Adrenal gland (tissue), 12 donors: ENCODE measurements around the gene SQOR. TPM values are rescaled to one million over a fixed set of nuclear protein-coding genes. Genes with fewer than 3 reads are reported as not detected.

ENCODE experiments used
- DNase-seq, 7 donors: peaks; one replicate each; pipeline ENCODE4 v3.0.0-alpha.2; 2019 to 2020
- H3K27ac ChIP-seq, 5 donors: fragments of 200-600 bp; sonication (generic) in 4 of 5; 1 replicate in 3 of 5; 2 replicates in 2 of 5; pipeline versions ENCODE4 v1.5.1 to v1.8.0; 2016 to 2020; ENCODE audit warnings: mild to moderate bottlenecking in 1 of 5
- H3K27me3 ChIP-seq: fragments of 200-600 bp; 2 replicates; pipeline ENCODE4 v1.8.0; 2021
- H3K36me3 ChIP-seq, 2 donors: fragments of 200-600 bp; replicated peaks in 1 of 2; 1 replicate in 1 of 2; 2 replicates in 1 of 2; pipeline versions ENCODE4 v1.5.1 to v1.8.0; 2018 to 2022
- H3K4me1 ChIP-seq, 2 donors: fragments of 200-600 bp; replicated peaks in 1 of 2; 1 replicate in 1 of 2; 2 replicates in 1 of 2; pipeline versions ENCODE4 v1.5.1 to v1.8.0; 2018 to 2021
- H3K4me3 ChIP-seq, 4 donors: fragments of 200-600 bp; sonication (generic) in 3 of 4; one replicate each; pipeline ENCODE4 v1.5.1; 2016 to 2018
- H3K9me3 ChIP-seq, 3 donors: fragments of 200-600 bp; sonication (generic) in 1 of 3; replicated peaks in 1 of 3; 1 replicate in 2 of 3; 2 replicates in 1 of 3; pipeline versions ENCODE4 v1.5.1 to v1.8.0; 2016 to 2021
- POLR2A ChIP-seq, 2 donors: fragments of 450-650 bp; IDR thresholded peaks; one replicate each; pipeline ENCODE4 v1.6.1; 2017; ENCODE audit warnings: antibody characterized with exemption in 2 of 2, mild to moderate bottlenecking in 2 of 2, moderate library complexity in 1 of 2
- WGBS, 4 donors: extraction: QIAGEN DNeasy Blood & Tissue Kit in 2 of 4; methylation state at CpG; one replicate each; pipeline versions ENCODE4 v1.1.5 to v1.1.7; 2013 to 2017; 5-methylcytosine and 5-hydroxymethylcytosine counted together
- intact Hi-C, 2 donors: fragments of 100-400 bp; cut with DNase I; formaldehyde crosslinking; loops; one replicate each; pipeline versions ENCODE4 v1.14.1 to v1.15.0; 2022 to 2023
- polyA plus RNA-seq, 3 donors: library from polyadenylated mRNA; stranded (reverse); fragments of 200-250 nt in 2 of 3; fragments of 350-450 nt in 1 of 3; fragmentation: Illumina TruSeq in 1 of 3; extraction: RNeasy Lipid Tissue Mini Kit (QIAGEN cat#74804) in 1 of 3; gene quantifications; one replicate each; pipeline ENCODE4 v1.2.3, GENCODE V29; 2013 to 2014
- total RNA-seq, 9 donors: library from RNA; depleted of rRNA in 4 of 9; stranded (reverse); fragments of >200 nt in 4 of 9; fragments of 120-200 nt in 1 of 9; fragmentation: NEBNext Ultra II Directional in 1 of 9; extraction: Animal tissue kit (Norgen Biotek cat#: 25700) in 1 of 9; gene quantifications; one replicate each; pipeline versions ENCODE4 v1.1.0 to v1.2.4, GENCODE V29; 2013 to 2023
- TF ChIP-seq, protein P1 (sequence below), 6 experiments: fragments of 450-650 bp in 4 of 6; fragments of 200-600 bp in 2 of 6; sonication (generic) in 1 of 6; IDR thresholded peaks; 1 replicate in 5 of 6; 2 replicates in 1 of 6; pipeline versions ENCODE4 v1.5.1 to v1.8.0; 2016 to 2021; ENCODE audit warnings: antibody characterized with exemption in 6 of 6, mild to moderate bottlenecking in 2 of 6, moderate library complexity in 1 of 6
- donor health status: healthy with polysubstance abuse.
- donor health status: Bipolar disorder and iron deficiency.
- donor health status: DM: yes; HTN: yes; CAD: no.
- donor health status: DM: no; HTN: no; CAD: no.
- donor health status: DM: no; HTN: no; CAD: no.
- donor health status: DM: yes; HTN: yes; CAD: no.

The SQOR gene
- total and polyA plus RNA-seq, 12 donors: 2.9 to 92.7 (median 33.0) TPM

DNA sequence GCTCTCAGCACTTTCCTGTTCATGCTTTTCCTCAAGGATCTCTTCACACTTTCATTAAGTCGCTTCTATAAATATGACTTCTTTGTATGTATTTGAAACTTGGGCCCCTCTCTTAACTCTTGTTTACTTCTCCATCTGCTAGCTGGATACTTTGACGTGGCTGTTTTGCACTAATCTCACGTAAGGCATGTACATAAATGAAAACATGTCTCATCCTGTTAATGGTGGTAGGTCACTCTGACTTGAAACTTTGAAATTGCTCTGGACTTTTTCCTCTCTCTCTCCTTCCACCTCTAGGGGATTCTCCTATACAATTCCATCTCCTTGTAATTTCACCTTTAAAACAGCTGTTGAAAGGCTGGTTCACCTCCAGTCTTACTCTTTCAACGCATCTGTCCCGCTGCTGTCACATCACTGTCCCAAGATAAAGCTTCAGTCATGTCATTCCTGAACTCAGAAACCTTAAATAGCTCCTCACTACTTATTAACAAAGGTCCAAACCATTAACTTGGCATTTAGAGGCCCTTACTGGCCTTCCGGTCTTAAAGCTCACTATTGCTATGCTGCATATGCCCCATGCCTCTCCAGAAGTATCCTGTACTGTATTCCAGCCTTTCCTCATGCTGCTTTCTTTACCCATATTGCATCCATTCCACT, 46.5 kb upstream of the SQOR start:
- peak overlapping the region; percentile 92 to 99 (median 97) for H3K27ac ChIP-seq
- peak overlapping the region in 3 of 4 donors; percentile 66 to 99 (median 83) for H3K4me3 ChIP-seq
- H3K36me3 ChIP-seq: no peaks in the 10 kb centered on the region
- intact Hi-C loops: no loop called here
- DNase-seq: no peak
- TF ChIP-seq POLR2A (IDR thresholded peaks at IDR 0.05): no peak
- TF ChIP-seq, protein P1, sequence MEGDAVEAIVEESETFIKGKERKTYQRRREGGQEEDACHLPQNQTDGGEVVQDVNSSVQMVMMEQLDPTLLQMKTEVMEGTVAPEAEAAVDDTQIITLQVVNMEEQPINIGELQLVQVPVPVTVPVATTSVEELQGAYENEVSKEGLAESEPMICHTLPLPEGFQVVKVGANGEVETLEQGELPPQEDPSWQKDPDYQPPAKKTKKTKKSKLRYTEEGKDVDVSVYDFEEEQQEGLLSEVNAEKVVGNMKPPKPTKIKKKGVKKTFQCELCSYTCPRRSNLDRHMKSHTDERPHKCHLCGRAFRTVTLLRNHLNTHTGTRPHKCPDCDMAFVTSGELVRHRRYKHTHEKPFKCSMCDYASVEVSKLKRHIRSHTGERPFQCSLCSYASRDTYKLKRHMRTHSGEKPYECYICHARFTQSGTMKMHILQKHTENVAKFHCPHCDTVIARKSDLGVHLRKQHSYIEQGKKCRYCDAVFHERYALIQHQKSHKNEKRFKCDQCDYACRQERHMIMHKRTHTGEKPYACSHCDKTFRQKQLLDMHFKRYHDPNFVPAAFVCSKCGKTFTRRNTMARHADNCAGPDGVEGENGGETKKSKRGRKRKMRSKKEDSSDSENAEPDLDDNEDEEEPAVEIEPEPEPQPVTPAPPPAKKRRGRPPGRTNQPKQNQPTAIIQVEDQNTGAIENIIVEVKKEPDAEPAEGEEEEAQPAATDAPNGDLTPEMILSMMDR (IDR thresholded peaks at IDR 0.05): no peak
- peaks cover 19 to 45% of the 10 kb centered on the region in 2 donors for H3K4me1 ChIP-seq
- 34 to 40% (median 38%) methylated on average over 6 of the region's 6 CpGs for WGBS, 4 donors
- no peaks in the 10 kb centered on the region for H3K9me3 ChIP-seq
- no peaks in the 10 kb centered on the region for H3K27me3 ChIP-seq

DNA sequence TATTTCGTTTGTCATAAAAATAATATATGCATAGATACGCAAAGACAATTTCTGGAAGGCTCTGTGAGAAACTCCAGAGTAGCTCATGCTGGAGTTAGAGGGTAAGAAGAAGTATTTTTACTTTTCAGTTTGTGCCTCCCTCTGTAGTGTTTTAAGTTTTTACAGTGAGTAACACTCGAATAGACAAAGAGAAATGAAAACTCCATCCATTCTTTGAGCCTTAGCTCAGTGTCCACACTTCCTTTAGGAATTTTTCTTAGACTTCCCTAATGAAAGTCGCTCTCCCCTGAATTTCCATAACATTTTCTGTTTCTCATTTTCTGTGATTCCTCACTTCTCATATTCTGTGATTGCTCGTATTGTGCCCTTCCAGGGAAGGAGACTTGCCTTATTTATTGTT, 45.6 kb upstream of the SQOR start:
- Histone ChIP-seq H3K9me3 (no peaks in the 10 kb centered on the region), H3K27ac (no peak overlapping the region), H3K36me3 (no peaks in the 10 kb centered on the region), H3K27me3 (no peaks in the 10 kb centered on the region), H3K4me1 (peaks cover 19 to 40% of the 10 kb centered on the region in 2 donors), H3K4me3 (no peak overlapping the region)
- intact Hi-C loops: no loop called here
- DNase-seq: no peak
- 69 to 84% (median 79%) methylated on average over 5 of the region's 5 CpGs for WGBS, 4 donors
- TF ChIP-seq, protein P1 (IDR thresholded peaks at IDR 0.05): no peak
- no peak for TF ChIP-seq POLR2A (IDR thresholded peaks at IDR 0.05)

DNA sequence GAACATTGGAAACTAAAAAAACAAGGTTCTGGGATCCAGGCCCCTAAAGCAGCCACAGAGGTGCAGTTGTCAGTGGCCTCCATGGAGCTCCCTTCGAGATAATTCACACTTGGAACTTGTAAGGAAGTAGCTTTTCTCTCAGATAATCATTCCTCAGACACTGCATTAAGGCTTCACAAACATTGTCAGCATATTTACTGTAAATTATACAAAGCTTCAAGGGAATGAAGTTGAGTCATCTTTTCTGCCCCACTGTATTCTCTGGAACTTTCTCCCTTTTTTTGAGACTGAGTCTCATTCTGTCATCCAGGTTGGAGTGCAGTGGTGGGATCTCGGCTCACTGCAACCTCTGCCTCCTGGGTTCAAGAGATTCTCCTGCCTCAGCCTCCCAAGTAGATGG, 40.5 kb upstream of the SQOR start:
- TF ChIP-seq POLR2A (IDR thresholded peaks at IDR 0.05): no peak
- TF ChIP-seq, protein P1 (IDR thresholded peaks at IDR 0.05): no peak
- intact Hi-C loops: no loop called here

DNA sequence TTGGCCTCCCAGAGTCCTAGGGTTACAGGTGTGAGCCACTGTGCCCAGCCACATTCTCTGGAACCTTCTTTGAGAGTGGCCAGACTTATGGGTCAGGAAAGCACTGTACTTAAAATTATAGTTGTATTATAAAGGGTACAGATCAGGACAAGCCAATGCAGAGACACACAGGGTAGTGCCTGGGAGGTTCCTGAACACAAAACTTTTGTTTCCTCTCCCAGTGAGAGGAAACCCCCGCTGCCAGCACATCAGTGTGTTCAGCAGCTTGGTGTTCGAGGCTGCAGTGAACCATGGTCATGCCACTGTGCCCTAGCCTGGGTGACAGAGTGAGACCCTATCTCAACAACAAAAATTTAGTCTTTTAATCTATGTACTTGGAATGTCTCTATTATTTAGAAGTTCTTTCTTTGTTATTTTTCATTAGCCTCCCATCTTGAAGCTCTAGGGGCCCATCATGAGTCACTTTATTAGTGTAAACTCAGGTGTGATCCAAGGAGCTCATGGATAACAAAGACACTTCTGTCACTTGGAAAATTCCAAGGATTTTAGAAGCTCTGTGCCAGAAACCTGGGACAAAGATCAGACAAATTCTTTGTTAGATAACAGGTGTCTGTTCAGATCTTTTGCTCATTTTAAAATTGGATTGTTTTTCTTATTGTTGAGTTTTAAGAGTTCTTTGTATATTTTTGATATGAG, 39.8 kb upstream of the SQOR start:
- TF ChIP-seq, protein P1 (IDR thresholded peaks at IDR 0.05): no peak
- TF ChIP-seq POLR2A (IDR thresholded peaks at IDR 0.05): no peak
- intact Hi-C loops: no loop called here
- H3K9me3 ChIP-seq: no peaks in the 10 kb centered on the region
- H3K27me3 ChIP-seq: no peaks in the 10 kb centered on the region
- H3K36me3 ChIP-seq: no peaks in the 10 kb centered on the region
- peaks cover 0 to 5% of the 10 kb centered on the region in 2 donors for H3K4me1 ChIP-seq
- no peak overlapping the region for H3K4me3 ChIP-seq
- DNase-seq: no peak
- WGBS, 4 donors: 84 to 98% (median 93%) methylated on average over 2 of the region's 2 CpGs
- H3K27ac ChIP-seq: no peak overlapping the region

More for the DNA sequence above, 40.5 kb upstream of the SQOR start:
- 93 to 97% (median 96%) methylated on average over 2 of the region's 2 CpGs for WGBS, 4 donors
- no peaks in the 10 kb centered on the region for H3K9me3 ChIP-seq
- no peak overlapping the region for H3K4me3 ChIP-seq
- H3K27ac ChIP-seq: no peak overlapping the region
- H3K4me1 ChIP-seq: peaks cover 0 to 7% of the 10 kb centered on the region in 2 donors
- no peaks in the 10 kb centered on the region for H3K27me3 ChIP-seq
- H3K36me3 ChIP-seq: no peaks in the 10 kb centered on the region
- DNase-seq: no peak
